ENCODE data around the gene RAPSN. TPM values are rescaled to one million over a fixed set of nuclear protein-coding genes. Genes with fewer than 3 reads are reported as not detected.

Gene RAPSN
- 0.34 and 0.36 TPM in 2 replicates for total RNA-seq

DNA sequence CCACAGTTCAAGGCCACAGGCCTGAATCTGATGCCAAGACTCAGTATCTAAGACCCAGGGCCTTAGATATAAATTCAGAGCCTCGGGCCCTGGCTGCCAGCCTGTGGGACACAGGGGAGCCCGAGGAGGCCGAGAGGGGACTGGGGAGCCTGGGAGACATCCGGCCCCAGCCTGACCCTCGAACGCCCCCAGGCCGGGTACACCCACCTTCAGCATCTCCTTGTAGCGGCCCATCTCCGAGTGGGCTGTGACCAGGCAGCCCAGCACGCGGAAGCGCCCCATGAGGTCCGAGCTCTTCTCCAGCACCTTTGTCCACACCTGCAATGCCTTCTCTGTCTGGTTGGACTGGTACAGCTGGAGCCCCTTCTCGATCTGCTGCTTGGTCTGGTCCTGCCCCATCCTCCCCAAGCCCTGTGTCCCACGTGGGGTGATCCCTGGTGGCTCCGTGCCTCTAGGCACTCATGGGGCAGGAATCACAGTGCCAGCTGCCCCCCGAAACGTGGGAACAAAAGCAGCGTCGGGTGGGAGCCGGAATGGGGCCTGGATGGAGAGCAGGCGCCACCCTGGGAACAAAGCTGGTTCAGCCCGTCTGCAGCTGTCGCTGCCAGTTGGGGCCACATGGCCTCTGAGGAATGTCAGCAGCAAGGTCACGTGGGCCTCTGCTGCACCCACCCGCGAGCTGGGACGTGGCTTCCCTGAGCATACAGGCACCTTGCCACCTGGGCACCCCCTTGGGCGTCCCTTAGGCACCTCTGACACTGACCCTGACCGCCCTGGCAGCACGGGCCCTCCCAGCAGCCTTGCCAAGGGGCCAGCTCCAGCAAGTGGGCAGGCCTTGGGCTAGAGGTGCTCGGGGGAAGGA, at the start of gene RAPSN:
TSS of gene RAPSN (minus strand) at position 571 of the 862 bp plus-strand sequence. CDS start at position 399, 172 bp downstream.

DNA sequence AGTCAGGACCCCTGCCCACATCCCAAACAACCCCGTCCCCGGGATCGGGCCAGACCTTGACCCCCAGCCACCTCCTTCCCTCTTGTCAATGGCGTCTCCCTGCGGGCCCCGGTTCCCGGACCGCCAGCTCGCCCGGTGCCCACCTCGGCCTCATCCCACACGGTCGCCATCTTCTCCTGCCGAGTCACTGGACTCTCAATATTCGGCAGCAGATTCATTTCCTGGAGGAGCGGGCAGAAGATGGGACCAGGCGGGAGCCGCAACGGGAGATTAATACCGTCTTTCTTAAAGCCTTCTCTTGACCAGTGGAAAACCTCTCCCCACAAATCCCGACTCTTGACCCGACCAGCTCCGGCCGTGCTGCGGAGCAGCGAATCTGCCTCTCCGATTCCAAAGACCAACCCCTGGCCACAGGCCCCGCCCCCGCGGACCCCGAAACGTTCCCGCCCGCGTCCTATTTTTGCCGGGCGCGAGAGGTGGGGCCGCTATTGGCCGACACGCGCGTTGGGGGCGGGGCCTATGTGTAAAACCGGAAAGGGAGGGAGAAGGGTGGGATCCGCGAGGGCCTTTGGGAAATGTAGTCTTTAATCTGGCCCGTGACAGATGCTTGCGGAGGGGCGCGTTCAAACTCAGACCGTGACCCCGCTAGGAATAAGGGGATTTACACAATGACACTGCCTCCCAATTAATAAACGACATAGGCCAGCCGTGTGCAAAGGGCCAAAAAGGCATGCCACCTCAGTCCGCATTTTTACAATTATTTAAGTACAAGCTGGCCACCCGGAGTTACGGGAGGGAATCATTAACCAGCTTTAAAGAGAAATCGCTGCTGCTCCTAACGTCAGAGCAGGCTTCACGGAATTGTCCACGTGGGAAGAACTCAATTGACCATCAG, 22.6 kb downstream of the RAPSN start, which contains the start of gene PSMC3:
TSS of gene PSMC3 (minus strand) at position 378 of the 895 bp plus-strand sequence. CDS start at position 218, 160 bp downstream.

GRCh38 chr11:47407746-47408590, 41.0 kb downstream of the RAPSN start, which contains the start of gene SLC39A13:
Gene SLC39A13, plus strand, starts transcription at chr11:47408590. Its CDS starts 1,505 bp downstream, at chr11:47410095.

Other genes starting within 250 kb of the RAPSN start
- 20.6 and 33.2 TPM in 2 replicates for gene DDB2, start 234.2 kb downstream of the RAPSN start, total RNA-seq
- gene ACP2, start 200.3 kb downstream of the RAPSN start, total RNA-seq: 13.0 and 25.1 TPM in 2 replicates
- 3.3 and 14.7 TPM in 2 replicates for gene NR1H3, start 191.1 kb downstream of the RAPSN start, total RNA-seq
- gene MADD, start 179.0 kb downstream of the RAPSN start, total RNA-seq: 10.6 and 18.6 TPM in 2 replicates
- not detected in 2 replicates for gene MYBPC3, start 96.4 kb downstream of the RAPSN start, total RNA-seq
- gene SPI1, start 70.6 kb downstream of the RAPSN start, total RNA-seq: not detected in 2 replicates
- gene SLC39A13, start 40.5 kb downstream of the RAPSN start, total RNA-seq: 13.3 and 29.6 TPM in 2 replicates
- gene PSMC3, start 22.7 kb downstream of the RAPSN start, total RNA-seq: 135 and 147 TPM in 2 replicates
- 100 and 142 TPM in 2 replicates for gene CELF1, start 104.0 kb upstream of the RAPSN start, total RNA-seq
- 76.0 and 98.4 TPM in 2 replicates for gene PTPMT1, start 116.5 kb upstream of the RAPSN start, total RNA-seq
- 9.0 and 11.3 TPM in 2 replicates for gene KBTBD4, start 129.8 kb upstream of the RAPSN start, total RNA-seq
- gene NDUFS3, start 129.9 kb upstream of the RAPSN start, total RNA-seq: 46.7 and 63.6 TPM in 2 replicates
- gene FAM180B, start 137.5 kb upstream of the RAPSN start, total RNA-seq: not detected in 2 replicates
- under 0.01 TPM in 1 of 2 replicates, not detected in the other for gene C1QTNF4, start 145.3 kb upstream of the RAPSN start, total RNA-seq
- 70.1 and 76.6 TPM in 2 replicates for gene MTCH2, start 193.4 kb upstream of the RAPSN start, total RNA-seq